ENCODE data around the gene PNKP. TPM values are rescaled to one million over a fixed set of nuclear protein-coding genes. Genes with fewer than 3 reads are reported as not detected.
A peak's percentile ranks its signal among the peaks of the same experiment; 100 is the strongest.

Gene PNKP
- total and polyA plus RNA-seq, 9 of the 15 experiments (the other 6 are each of a cell fraction or from before 2014, with no cell fraction given), result 2.8 to 85.4 (median 25.3) TPM

DNA sequence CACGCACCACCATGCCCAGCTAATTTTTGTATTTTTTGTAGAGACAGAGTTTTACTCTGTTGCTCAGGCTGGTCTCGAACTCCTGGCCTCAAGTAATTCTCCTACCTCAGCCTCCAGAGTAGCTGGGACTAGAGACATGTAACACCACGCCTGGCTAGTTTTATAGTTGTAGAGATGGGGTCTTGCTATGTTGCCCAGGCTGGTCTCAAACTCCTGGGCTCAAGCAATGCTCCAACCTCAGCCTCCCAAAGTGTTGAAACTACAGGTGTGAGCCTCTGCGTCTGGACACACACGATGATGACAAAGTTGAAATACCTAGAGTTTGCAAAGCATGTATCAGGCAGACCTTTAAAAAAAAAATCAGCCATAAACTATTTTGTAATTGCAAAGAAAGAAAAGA lies 21.0 kb downstream of the PNKP start:
- no peak for ATAC-seq
- no peak overlapping the region for H3K27ac ChIP-seq (ENCODE audit: extremely low read depth, low read depth, low read length)
- WGBS (ENCODE audit: insufficient coverage, low coverage, missing lambda C conversion rate), result 79% methylated on average over 5 of the region's 5 CpGs
- in situ Hi-C loops (cut with MboI), result no loop called here
- H3K27me3 ChIP-seq (ENCODE audit: control insufficient read depth in 2 of 2, insufficient read depth in 2 of 2, low read length in 2 of 2), result no peaks in the 10 kb centered on the region
- H3K9me3 ChIP-seq (replicated peaks; ENCODE audit: control insufficient read depth, insufficient read depth, low read depth, low read length), result 0 out of 2 replicates have a peak, but pooled peaks cover 6% of the 10 kb centered on the region
- peaks cover 28 to 33% of the 10 kb centered on the region in 2 experiments for H3K4me1 ChIP-seq (replicated peaks in 1 of 2; ENCODE audit: control insufficient read depth in 2 of 2, insufficient read depth in 2 of 2, low read length in 2 of 2)
- H3K36me3 ChIP-seq (ENCODE audit: control insufficient read depth, insufficient read depth, low read length), result peaks cover 3% of the 10 kb centered on the region; the same call in 1 of the 3 replicates
- DNase-seq (ENCODE audit: extremely low read depth in 1 of 4, low spot score in 3 of 4), result no peak
- CTCF ChIA-PET (ENCODE audit: low intra/inter-chr PET ratio), result no interaction called here
- BruUV-seq (replicated peaks), result no TSS peak
- H2AFZ ChIP-seq (ENCODE audit: low read depth, low read length), result no peak overlapping the region
- peaks cover 3% of the 10 kb centered on the region for H3K9me1 ChIP-seq (ENCODE audit: control insufficient read depth, insufficient read depth, low read length)
- POLR2A ChIA-PET, result interaction anchor here (0.6 to 0.9 kb wide), 2 partner anchors 31 to 404 kb away, joined by 3 to 4 read pairs; partner anchors contain the start of gene AKT1S1
- no peaks in the 10 kb centered on the region for H4K20me1 ChIP-seq (replicated peaks; ENCODE audit: control insufficient read depth, insufficient read depth, low read length)
- FAIRE-seq, result no peak
- peaks cover 20% of the 10 kb centered on the region for H3K79me2 ChIP-seq (ENCODE audit: control insufficient read depth, insufficient read depth, low read length)
- no peak for TF ChIP-seq HNRNPK (IDR thresholded peaks at IDR 0.05; ENCODE audit: low read depth, low read length, poor library complexity, severe bottlenecking)
- TF ChIP-seq ZNF121 (CRISPR knock-in tag; conservative IDR thresholded peaks at IDR 0.05), result peak; percentile 80
- no peak overlapping the region for H3K4me2 ChIP-seq (ENCODE audit: insufficient read depth, low read length)
- intact Hi-C loops (cut with micrococcal nuclease), result no loop called here
- no peak overlapping the region for H3K4me3 ChIP-seq
- no peak overlapping the region for H3K9ac ChIP-seq (ENCODE audit: insufficient read depth in 1 of 2, low read depth in 2 of 2, low read length in 2 of 2)

DNA sequence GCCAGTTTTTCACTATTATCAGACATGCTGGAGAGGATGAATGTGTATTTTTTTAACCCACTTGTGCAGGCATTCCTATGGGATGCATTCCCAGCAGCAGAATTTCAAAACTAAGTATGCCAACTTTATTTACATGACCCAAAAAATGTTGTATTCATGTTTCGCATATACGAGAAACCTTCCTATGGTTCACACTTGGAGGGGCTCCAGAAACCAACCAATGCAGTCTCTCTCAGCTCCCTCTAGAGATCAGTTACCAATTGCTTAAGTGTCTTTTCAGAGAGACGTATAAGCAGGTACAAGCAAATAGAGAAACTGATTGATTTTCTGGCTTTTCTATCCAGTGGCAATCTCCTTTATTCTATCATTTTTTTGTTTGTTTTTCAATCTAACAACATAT lies 22.0 kb downstream of the PNKP start:
- FAIRE-seq, result no peak
- no peak for ATAC-seq
- 52% methylated on average over 3 of the region's 3 CpGs for WGBS (ENCODE audit: insufficient coverage, low coverage, missing lambda C conversion rate)
- Histone ChIP-seq H3K9me1 (ENCODE audit: control insufficient read depth, insufficient read depth, low read length) (peaks cover 3% of the 10 kb centered on the region), H3K9me3 (replicated peaks; ENCODE audit: control insufficient read depth, insufficient read depth, low read depth, low read length) (0 out of 2 replicates have a peak, but pooled peaks cover 6% of the 10 kb centered on the region), H3K36me3 (ENCODE audit: control insufficient read depth, insufficient read depth, low read length) (peaks cover 9% of the 10 kb centered on the region; the same call in 2 of the 3 replicates), H3K27ac (ENCODE audit: extremely low read depth, low read depth, low read length) (no peak overlapping the region), H3K4me1 (replicated peaks in 1 of 2; ENCODE audit: control insufficient read depth in 2 of 2, insufficient read depth in 2 of 2, low read length in 2 of 2) (peaks cover 28 to 31% of the 10 kb centered on the region in 2 experiments), H3K27me3 (ENCODE audit: control insufficient read depth in 2 of 2, insufficient read depth in 2 of 2, low read length in 2 of 2) (no peaks in the 10 kb centered on the region), H3K4me2 (ENCODE audit: insufficient read depth, low read length) (no peak overlapping the region), H3K9ac (ENCODE audit: insufficient read depth in 1 of 2, low read depth in 2 of 2, low read length in 2 of 2) (no peak overlapping the region), H3K4me3 (no peak overlapping the region), H3K79me2 (ENCODE audit: control insufficient read depth, insufficient read depth, low read length) (peaks cover 18% of the 10 kb centered on the region), H2AFZ (ENCODE audit: low read depth, low read length) (no peak overlapping the region), H4K20me1 (replicated peaks; ENCODE audit: control insufficient read depth, insufficient read depth, low read length) (no peaks in the 10 kb centered on the region)
- TF ChIP-seq RAD21 (CRISPR knock-in tag; conservative IDR thresholded peaks at IDR 0.05 in 1 of 2, IDR thresholded peaks at IDR 0.05 in 1 of 2), result 0 out of 4 replicates have a peak, but pooled peaks of 1 of the 2 experiments have one; percentile 4
- TF ChIP-seq ZNF197 (CRISPR knock-in tag; IDR thresholded peaks at IDR 0.05; ENCODE audit: low read depth), result no peak
- 0 out of 2 replicates have a peak, but pooled peaks have one; percentile 15 for TF ChIP-seq NFIC (IDR thresholded peaks at IDR 0.05)
- TF ChIP-seq MECOM (CRISPR knock-in tag; IDR thresholded peaks at IDR 0.05), result no peak
- no peak for TF ChIP-seq HIVEP1 (CRISPR knock-in tag; IDR thresholded peaks at IDR 0.05)
- TF ChIP-seq CREBBP (IDR thresholded peaks at IDR 0.05; ENCODE audit: low read depth, low read length), result no peak
- intact Hi-C loops (cut with micrococcal nuclease), result loop anchor here (2.0 kb wide), 1 partner anchor 27 kb away; the partner anchor contains the start of gene MED25
- ChIA-PET CTCF (ENCODE audit: low intra/inter-chr PET ratio) (no interaction called here), POLR2A (interaction anchor here (1.2 kb wide), 1 partner anchor 19 kb away, joined by 4 read pairs; no protein-coding TSS in a partner anchor)
- in situ Hi-C loops (cut with MboI), result no loop called here
- BruUV-seq (replicated peaks), result no TSS peak
- DNase-seq (ENCODE audit: extremely low read depth in 1 of 4, low spot score in 3 of 4), result no peak
